PC-3 (cell line): ENCODE data around the gene EHD3.

Source experiments
- CTCF ChIP-seq: fragments of 300-600 bp; sonication (generic); conservative IDR thresholded peaks from 2 replicates; pipeline ENCODE4 v1.5.1; 2017; ENCODE audit warnings: antibody characterized with exemption, low read depth, mild to moderate bottlenecking, low read length
- EZH2 ChIP-seq: fragments of 300-600 bp; sonication (generic); IDR thresholded peaks from one replicate; pipeline ENCODE4 v1.6.1; 2017; ENCODE audit warnings: antibody characterized with exemption, mild to moderate bottlenecking, low read length; ENCODE audit not compliant: unreplicated experiment
- EZH2phosphoT487 ChIP-seq: fragments of 300-600 bp; sonication (generic); IDR thresholded peaks from 2 replicates; pipeline ENCODE4 v1.6.1; 2018; ENCODE audit warnings: mild to moderate bottlenecking, antibody characterized with exemption, low read length, borderline replicate concordance

- TF ChIP-seq CTCF, result no peak
- TF ChIP-seq EZH2, result no peak
- TF ChIP-seq EZH2phosphoT487, result no peak
These were observed 84.7 kb downstream of the EHD3 start for GRCh38 chr2:31318361-31319336.
